Hepatic stellate cell (primary cell): ENCODE data around the gene ABCE1.
A peak's percentile ranks its signal among the peaks of the same experiment; 100 is the strongest.

Source experiments
- DNase-seq: peaks from one replicate; pipeline ENCODE4 v3.0.0; 2011; ENCODE audit warnings: low spot score

Gene ABCE1

DNA sequence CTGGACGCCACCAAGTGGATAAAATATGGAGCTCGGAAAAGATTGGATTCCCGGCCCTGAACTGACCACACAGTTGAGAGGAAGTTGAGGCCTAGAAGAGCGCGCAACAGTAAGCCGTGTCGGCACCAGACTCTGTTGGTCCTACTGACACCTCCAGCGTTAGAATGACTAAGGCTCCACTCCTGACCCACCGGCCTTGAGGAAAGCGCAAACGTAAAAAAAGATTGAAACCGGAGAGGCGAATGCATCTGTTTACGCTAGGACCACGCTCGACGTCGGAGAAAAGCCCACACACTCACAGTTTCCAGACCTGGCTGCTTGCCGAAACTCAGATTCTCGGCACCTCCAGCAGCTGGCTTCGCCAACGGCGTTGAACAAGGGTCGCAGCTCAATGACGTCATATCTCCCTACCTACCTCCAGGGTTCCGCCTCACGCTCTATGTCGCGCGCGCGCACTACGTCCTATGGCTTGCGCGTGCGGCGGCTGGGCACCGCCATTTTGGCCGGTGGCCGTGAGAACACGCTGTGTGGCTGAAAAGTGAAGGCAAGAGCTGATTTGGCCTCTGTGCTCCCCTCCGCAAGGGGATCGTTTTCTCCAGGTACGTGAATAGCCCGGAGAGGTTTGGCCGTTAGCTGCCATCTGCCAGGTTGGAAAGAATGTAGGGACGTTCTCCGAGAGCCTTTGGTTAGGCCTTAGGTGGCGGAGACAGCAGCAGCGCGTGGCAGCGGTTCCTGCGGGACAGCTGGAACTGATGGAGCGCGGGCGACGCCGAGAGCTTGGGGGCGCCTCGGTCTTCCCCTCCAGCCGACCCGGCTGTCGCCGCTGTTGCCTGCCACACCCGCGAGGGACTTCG lies at the start of gene ABCE1, which contains the start of gene ANAPC10:
ABCE1 (plus strand) TSS at position 491 of the 854 bp plus-strand sequence. CDS start 6,102 bp downstream, outside the sequence.
ANAPC10 (minus strand) TSS at position 376 of the 854 bp plus-strand sequence. CDS start 2,097 bp downstream, outside the sequence.
- DNase-seq: peak; percentile 93

GRCh38 chr4:145048817-145049216 lies 49.3 kb upstream of the ABCE1 start:
- DNase-seq: no peak

- no peak for DNase-seq
Measured at GRCh38 chr4:145049241-145049640, 48.9 kb upstream of the ABCE1 start.

- no peak for DNase-seq
Measured at GRCh38 chr4:145055533-145056257, 42.4 kb upstream of the ABCE1 start.

DNA sequence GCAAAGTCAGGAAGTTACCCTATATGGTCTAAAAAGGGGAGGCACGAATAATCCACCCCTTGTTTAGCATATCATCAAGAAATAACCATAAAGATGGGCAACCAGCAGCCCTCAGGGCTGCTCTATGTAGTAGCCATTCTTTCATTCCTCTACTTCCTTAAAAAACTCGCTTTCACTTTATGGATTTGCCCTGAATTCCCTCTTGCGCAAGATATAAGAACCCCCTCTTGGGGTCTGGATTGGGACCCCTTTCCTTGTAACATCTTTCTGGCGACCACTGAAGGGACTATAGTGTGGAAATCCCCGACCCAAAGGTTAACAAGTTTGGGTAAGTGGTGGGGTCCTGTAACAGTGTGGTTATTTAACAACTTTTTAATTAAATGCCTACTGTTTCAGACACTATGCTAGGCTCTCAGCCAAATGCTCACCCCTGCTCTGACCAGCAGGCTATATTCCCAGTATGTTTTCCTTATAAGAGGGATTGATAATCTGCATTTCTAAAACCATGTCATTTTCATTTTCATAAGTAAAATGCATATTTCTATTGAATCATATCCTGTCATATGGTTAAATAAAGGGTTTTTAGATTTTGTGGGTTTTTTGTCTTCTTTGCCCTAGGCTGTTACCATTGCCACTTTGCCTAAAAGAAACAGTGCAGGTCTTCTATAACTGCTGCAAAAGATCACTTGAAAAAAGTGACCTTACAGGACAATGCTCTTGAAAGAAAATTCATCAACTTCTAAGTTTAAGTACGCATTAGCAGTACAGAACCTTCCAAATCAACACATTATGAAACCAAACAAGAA lies 41.6 kb upstream of the ABCE1 start:
- no peak for DNase-seq

- DNase-seq: no peak
Measured at GRCh38 chr4:145058256-145058655, 39.9 kb upstream of the ABCE1 start.

GRCh38 chr4:145061318-145061920 lies 36.7 kb upstream of the ABCE1 start:
- DNase-seq: no peak

DNA sequence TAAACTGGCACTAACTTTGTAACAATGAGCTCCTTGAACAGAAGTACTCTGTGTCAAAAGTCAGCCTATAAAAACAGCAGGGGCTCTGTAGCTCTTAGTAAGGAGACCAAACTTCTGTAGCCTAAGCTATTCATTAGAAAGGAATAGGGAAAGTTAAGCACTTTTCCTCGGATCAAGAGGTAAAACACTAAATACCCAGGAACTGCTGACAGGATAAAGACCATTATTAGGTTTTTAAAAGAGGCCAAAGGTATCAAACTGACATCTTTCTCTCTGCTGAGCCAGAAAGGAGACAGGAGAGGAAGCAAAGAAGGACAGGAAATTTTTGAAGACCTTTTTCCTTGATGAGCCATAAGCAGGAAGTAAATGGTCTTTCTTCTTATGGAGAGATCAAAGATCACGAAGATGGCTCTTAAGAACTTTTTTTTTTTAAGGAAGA lies 32.0 kb upstream of the ABCE1 start:
- no peak for DNase-seq

GRCh38 chr4:145069361-145069760 lies 28.8 kb upstream of the ABCE1 start:
- peak; percentile 14 for DNase-seq

- no peak for DNase-seq
Measured at GRCh38 chr4:145071560-145071959, 26.6 kb upstream of the ABCE1 start.

DNA sequence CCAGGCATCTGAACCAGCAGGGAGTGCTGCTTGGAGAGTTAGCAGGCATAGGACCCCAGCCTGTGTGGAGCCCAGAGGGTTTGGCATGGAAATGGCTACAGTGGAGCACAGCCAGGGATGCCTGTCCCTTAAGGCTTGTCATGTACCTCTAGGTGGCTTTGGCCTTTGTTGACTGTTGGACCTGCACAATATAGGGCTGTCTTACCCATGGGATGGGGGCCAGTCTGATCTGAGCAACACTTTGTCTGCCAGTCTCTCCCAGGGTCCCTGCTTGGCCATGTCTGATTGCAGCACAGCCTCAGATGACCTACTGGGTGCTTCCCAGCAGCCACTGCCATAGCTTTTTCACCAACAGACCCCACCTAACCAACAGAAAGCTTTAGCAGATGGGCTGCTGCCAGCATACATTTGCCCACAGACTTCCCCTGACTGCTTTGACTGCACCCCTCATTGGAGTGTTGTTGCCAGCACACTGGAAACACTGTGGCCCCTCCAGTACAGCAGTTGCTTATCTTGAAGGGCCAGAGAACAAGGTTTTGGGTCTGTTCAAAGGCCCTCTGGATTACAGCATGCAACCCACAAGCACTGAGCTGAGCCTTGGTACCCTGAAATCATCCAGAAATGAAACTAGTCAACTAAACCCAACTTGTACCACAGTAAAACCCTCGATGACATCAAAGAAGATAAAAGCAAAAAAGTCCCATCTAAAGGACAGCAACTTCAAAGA lies 22.2 kb upstream of the ABCE1 start:
- DNase-seq: no peak

DNA sequence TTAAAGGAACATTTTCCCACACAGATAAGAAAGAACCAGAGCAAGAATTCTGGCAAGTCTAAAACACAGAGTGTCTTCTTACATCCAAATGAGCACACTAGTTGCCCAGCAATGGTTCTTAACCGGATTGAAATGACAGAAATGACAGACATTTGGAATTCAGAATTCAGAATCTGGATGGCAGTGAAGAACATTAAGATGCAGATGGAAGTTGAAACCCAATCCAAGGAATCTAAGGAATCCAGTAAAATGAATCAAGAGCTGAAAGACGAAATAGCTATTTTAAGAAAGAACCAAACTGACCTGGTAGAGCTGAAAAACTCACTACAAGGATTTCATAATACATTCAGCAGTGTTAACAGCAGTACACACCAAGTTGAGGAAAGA lies 21.6 kb upstream of the ABCE1 start:
- DNase-seq: no peak

- DNase-seq: no peak
Measured at GRCh38 chr4:145081756-145082155, 16.4 kb upstream of the ABCE1 start.

DNA sequence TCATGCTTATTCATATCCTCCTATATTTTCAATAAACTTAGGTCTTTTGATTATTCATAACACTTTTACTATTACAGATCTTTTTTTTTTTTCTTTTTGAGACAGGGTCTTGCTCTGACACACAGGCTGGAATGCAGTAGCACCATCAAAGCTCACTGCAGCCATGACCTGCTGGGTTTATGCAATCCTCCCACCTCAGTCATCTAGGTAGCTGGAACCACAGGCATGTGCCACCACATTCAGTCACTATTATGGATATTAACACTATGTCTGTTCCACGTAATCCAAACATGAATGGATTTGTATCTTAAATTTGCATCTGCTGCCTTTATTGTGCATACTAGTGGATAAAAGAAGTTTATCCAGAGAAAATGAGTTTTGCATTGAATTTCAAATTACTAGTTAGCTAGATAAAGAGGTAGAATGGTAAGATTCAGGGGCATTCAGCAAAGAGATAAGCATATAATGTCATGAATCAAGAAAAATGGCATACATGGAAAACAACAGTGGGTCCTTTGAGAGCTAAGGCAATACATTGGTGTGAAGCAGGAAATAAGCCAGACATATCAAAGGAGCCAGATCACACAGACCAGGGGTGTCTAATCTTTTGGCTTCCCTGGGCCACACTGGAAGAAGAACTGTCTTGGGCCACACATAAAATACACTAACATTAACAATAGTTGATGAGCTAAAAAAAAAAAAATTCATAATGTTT lies 14.1 kb upstream of the ABCE1 start:
- DNase-seq: no peak

DNA sequence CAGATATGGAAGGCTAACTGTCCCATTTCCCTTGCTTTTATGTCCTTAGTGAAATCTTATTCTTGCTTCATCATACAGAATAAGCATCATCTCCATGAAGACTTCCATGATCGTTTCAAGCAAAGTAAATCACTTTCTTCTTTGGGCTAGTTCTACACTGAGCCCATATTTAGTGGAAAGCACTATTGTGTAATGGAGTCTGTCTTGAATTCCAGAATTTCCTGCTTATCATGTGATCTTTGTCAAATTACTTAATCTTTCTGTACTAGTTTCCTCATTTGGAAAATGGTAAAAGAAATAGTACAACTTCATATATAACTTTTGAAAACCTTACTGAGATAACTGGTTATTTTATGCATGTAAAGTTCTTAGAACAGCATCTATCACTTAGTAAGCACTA lies 7.7 kb upstream of the ABCE1 start:
- DNase-seq: no peak

- no peak for DNase-seq
Measured at GRCh38 chr4:145093638-145094037, 4.5 kb upstream of the ABCE1 start.

GRCh38 chr4:145097331-145097820 lies 735 bp upstream of the ABCE1 start:
- no peak for DNase-seq

DNA sequence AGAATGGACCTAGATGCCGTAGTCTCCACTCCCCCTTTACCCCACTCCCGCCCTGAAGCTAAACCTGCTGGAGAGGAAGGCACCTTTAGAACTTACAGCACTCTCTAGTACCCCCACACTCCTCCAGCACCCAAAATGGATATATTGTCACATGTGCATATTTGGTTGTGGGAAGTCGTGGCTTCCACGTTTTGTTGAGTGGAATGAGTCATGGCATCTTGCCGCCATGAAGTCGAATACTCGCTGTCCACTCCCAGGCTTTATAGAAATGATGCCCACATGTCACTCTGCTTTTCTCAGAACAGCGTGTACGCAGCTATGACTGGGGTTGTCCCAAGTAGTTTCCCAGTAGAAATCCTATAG lies 545 bp downstream of the ABCE1 start:
- DNase-seq: peak; percentile 57

DNA sequence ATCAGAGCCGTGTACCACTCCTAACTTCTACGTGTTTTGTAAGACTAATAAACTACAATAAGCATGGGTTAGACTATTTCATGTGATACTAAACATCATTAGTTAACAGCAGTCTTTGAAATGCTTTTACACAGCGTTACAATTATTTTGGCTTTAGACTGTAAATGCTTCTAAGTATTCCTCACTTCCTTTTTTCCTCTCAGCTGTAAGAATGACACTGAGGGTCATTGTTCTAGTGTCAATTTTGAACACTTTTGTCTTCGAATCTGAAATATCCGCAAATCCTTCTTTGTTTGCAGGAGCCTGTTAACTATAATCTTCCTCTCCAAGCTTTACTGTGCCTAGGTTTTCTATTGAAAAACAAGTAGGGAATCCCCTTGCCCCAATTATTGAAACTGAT lies 1.5 kb downstream of the ABCE1 start:
- no peak for DNase-seq

- DNase-seq: no peak
Measured at GRCh38 chr4:145101091-145101490, 3.0 kb downstream of the ABCE1 start.
